Activated gamma-delta T cell treated with anti-CD3 and anti-CD28 coated beads, Interleukin-2, amount 50 U/mL, for 16 hours (primary cell): Measurements from ENCODE around the gene FAM76B.
"Not testable (repeated sequence)": the region's sequence is repeated elsewhere in the genome, so short reads cannot be mapped to it uniquely, and the experiment has no call there.

Source experiments
- DNase-seq: peaks from one replicate; pipeline ENCODE4 v3.0.0-alpha.2; 2020; ENCODE audit warnings: low read depth

The FAM76B gene

DNA sequence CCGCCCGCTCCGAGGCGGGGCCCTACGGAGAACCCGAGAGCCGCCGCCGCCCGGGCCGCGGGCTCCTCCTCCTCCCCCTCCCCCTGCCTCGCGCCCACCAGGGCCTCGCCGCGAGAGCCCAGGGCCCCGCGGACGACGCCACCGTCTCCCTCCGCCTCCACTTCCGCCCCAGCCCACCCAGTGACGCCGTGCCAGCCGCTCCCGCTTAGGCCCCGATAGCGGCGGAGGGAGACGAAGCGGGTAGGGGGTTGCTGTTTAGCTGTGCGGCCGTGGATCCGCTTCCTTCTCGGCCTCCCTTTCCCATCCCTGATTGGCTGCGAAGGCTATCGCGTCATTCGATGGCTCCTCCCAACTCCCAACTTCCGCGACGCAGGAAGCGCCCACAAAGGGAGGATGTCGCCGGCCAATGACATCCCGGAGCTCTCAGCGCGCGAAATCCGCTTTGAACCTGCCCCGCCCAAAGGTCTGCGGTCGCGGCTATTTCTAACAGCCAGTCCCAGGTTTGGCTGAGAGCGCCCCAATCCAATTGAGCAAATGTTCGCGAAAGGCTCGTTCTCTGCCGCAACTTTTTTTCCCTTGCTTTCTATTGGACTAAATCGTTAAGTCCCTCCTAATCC is at the start of gene FAM76B:
TSS of gene FAM76B (minus strand) at position 277 of the 617 bp plus-strand sequence. CDS start 304 bp downstream, outside the sequence.
- peak; percentile 96 for DNase-seq

- peak; percentile 23 for DNase-seq
Measured at GRCh38 chr11:95835768-95836488, 46.3 kb upstream of the FAM76B start.

DNA sequence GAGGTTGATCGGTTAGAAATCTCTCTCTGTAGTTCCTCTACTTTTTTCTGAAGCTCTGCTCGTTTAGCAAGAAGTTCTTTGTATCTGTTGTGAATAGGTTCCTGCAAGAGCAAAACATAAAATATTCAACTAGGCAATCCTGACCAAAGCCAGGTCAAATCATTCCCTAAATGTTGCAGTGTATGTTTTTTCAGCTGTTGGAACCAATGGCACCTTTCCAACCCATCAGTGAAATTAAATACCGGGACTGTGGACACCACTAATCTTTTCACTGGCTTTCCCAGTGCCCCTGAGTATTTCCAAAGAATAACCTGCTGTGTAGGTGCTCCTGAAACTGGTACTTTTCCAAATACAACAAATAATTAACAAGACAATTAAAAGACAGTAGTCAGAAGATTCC is 45.8 kb upstream of the FAM76B start:
- DNase-seq: no peak

DNA sequence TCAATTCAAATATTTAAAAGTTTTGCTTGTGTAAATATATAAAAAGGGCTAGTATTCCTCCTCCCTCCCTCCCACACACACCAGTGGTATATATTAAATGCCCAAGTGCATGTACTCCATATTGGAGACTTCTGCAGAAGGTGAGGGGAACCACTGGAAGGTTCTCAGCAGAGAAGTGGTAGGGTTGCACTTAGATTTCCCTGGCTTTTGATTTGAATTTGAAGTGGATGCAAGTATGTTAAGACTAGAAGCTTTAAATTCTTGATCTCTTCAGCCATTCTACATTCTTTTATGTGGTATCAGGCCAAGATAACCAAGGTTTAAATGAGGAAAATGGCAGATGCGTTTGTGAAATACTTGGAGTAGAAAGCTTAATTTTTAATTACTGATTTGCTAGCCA is 43.8 kb upstream of the FAM76B start:
- DNase-seq: no peak

DNA sequence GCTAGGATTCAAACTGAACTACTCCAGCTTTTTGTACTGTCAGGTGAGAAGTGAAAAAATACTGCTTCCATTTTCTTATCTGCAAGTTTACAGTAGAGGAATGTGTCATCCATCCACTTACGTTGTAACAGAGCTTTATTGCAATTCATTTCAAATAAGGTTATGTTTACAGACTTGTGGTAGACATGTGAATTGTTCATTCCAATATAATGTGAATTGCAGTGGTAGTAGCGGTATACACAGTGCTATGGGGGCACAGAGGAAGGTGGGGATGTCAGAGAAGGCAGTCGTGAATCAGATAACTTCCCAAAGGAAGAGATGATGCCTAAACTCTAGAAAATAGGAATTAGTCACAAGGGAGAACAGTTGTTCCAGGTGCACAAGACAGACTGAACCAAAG is 43.2 kb upstream of the FAM76B start:
- DNase-seq: no peak

- no peak for DNase-seq
Measured at GRCh38 chr11:95831198-95831883, 41.8 kb upstream of the FAM76B start.

DNA sequence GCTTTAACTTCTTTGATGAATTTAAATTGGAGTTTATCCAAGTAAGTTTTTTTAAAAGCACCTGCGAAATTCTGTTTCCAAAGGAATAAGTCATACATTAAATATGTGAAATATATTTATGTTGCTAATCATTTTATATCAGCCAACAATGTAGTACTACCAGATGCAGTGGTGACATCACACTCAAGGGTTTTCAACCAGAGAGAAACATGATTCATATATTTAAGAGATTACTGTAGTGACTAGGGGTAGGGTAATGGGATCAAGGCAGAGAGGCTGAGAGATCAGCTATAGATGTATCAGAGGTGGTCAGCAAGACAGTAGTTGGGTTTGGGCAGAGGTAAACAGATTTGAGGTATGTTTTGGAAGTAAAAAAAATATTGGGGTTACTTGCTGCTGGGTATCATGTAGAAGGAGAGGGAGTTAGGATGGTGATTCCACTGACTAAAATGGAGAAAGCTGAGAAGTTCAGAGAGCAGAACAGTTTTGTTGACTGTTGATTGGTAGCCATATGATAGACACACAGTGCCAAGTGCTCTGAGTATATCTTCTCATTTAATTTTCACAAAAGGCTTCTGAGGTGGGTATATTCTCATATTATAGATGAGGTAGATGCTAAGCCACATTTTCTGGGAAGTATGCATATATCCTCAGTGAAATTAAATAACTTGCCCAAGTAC is 40.1 kb upstream of the FAM76B start:
- DNase-seq: no peak

- DNase-seq: no peak
Measured at GRCh38 chr11:95827696-95828095, 38.1 kb upstream of the FAM76B start.

GRCh38 chr11:95821640-95822039 is 32.1 kb upstream of the FAM76B start:
- no peak for DNase-seq

GRCh38 chr11:95816037-95816436 is 26.5 kb upstream of the FAM76B start:
- no peak for DNase-seq

- DNase-seq: not testable (repeated sequence)
Measured at GRCh38 chr11:95811052-95811451, 21.5 kb upstream of the FAM76B start.

DNA sequence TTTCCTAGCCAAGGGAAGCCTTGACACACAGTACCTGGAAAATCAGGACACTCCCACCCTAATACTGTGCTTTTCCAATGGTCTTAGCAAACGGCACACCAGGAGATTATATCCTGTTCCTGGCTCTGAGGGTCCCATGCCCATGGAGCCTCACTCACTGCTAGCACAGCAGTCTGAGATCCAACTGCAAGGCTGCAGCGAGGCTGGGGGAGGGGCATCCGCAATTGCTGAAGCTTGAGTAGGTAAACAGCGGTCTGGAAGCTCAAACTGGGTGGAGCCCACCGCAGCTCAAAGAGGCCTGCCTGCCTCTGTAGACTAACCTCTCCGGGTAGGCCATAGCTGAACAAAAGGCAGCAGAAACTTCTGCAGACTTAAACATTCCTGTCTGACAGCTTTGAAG is 16.9 kb upstream of the FAM76B start:
- DNase-seq: not testable (repeated sequence)

DNA sequence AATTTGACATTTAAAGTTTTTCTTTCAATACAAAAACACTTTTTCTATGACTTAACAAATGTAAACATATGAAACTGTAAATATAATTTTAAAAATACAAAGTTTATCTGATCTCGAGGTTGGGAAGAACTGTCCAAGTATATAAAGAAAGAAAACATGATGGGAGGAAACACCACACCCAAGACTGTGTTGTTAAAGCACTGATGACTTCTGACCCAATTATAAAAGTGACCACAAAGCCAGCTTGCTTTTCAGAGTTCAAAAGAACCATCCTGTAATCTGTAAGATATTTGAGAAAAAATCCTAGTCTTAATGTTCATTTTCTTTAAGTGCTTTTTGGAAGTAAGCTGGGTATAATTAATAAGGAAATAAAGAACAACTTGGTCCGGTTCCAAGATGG is 16.3 kb upstream of the FAM76B start:
- no peak for DNase-seq

GRCh38 chr11:95803973-95804372 is 14.4 kb upstream of the FAM76B start:
- no peak for DNase-seq

- no peak for DNase-seq
Measured at GRCh38 chr11:95802806-95803205, 13.2 kb upstream of the FAM76B start.

GRCh38 chr11:95800438-95800837 is 10.9 kb upstream of the FAM76B start:
- no peak for DNase-seq

DNA sequence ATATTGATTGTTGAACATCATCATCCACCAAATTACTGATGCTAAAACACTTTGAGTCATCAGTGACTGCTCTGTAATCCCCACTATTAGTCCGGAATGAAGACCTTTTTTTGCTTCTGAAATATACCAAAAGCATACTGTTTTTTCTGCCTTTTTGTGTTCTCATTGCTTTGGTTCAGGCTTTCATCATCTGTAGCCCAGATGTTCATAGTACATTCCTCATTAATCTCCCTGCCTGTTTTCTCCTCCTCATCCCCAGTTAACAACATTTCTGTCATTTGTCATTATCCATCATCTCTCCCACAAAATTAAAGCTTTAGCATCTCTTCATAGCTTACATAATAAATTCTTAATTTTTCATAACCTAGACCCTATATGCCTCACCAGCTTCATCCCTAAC is 10.0 kb upstream of the FAM76B start:
- no peak for DNase-seq

DNA sequence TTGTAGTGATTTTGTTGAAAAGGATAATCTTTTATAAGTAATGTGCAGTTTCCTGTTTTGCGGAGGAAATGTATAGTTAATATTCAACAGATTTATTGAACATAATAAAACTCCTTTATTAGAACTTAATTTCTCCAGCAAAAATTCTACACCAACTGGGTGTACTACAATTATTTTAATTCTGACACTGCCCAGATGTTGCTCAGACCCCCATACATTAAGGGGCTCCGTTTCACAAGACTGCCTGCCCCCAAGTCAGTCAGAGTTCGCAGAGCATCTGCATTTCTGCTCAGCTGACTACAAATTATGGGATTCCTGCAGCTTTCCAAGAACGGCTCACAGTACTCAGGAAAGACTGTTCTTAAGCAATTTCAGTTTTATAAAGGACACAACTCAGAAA is 6.9 kb upstream of the FAM76B start:
- DNase-seq: no peak

DNA sequence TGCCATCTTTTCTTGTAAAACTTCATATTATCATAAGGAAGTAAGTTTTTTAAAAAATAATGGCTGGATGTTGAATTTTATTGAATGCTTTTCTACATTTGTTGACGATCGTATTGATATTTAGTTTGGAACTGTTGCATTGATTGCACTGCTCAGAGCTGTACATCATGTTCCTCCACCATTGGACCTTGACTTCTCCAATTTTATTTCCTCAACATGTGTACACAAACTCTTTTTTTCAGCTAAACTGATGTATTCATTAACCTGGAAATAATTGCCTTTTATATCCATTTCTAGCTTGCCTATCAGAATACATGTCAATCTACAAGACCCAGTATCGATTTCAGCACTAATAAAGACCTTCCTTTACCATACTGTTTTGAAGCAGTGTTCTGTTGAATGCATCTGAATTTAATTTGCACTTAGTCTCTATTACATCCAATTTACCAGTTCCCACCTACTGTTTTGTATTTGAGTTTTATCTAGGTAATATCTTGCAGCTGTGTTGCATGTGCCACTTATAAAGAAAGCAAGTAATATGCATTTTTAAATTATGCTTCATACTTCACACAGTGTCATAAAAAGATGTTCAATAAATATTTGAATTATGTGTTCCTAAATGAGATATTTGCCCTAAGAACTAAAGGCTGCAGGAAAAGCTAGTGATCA is 6.2 kb upstream of the FAM76B start:
- DNase-seq: no peak

DNA sequence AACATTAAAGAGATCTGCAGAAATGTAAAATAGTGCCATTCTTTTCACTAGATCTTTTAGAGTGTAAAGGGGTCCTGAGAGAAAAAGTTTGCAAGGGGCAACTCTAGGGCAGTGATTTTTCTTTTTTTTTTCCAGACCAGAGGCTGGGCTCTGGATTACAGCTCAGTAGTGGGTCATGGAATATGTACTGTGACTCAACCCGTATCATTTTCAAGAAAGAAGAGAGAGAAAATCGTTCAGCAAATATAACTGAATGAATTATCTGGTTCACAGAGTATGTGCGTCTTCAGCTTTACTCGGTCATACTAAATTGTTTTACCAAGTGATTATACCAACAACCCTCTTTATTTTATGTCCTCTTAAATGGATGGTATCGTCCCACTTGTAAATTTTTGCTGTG is 4.5 kb upstream of the FAM76B start:
- no peak for DNase-seq

- DNase-seq: no peak
Measured at GRCh38 chr11:95793116-95793515, 3.5 kb upstream of the FAM76B start.

DNA sequence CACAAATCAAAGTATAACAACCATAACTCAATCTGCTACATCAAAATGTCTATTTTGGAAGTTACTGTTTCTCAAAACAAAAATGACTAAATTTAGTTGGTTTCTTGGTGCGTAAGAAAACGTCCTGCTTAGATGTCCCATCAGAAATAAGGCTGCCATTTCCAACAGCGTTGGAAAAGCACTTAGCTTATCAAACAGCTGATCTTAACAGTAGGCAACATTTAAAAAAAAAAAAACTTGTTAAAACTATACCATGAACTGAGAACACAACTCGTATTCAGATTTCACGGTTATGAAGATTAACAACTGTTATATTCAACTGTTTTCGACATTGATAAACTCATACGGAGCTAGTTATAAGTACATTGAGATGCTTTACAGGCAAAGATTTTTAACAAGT is 3.1 kb upstream of the FAM76B start:
- DNase-seq: no peak
